ENCODE results near the gene NPHS1.
A peak's percentile ranks its signal among the peaks of the same experiment; 100 is the strongest.

NPHS1 gene

GRCh38 chr19:35788205-35788960, 63.9 kb downstream of the NPHS1 start:
- no peak for DNase-seq (ENCODE audit: low spot score)

DNA sequence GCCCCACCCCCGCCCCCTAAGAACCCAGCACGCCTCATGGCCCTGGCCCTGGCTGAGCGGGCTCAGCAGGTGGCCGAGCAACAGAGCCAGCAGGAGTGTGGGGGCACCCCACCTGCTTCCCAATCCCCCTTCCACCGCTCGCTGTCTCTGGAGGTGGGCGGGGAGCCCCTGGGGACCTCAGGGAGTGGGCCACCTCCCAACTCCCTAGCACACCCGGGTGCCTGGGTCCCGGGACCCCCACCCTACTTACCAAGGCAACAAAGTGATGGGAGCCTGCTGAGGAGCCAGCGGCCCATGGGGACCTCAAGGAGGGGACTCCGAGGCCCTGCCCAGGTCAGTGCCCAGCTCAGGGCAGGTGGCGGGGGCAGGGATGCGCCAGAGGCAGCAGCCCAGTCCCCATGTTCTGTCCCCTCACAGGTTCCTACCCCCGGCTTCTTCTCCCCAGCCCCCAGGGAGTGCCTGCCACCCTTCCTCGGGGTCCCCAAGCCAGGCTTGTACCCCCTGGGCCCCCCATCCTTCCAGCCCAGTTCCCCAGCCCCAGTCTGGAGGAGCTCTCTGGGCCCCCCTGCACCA, 65.0 kb downstream of the NPHS1 start:
- DNase-seq (ENCODE audit: low spot score): no peak

GRCh38 chr19:35786299-35787160, 65.8 kb downstream of the NPHS1 start:
- DNase-seq (ENCODE audit: low spot score): no peak

- no peak for DNase-seq (ENCODE audit: low spot score)
Measured at GRCh38 chr19:35785339-35785627, 67.0 kb downstream of the NPHS1 start.

- no peak for DNase-seq (ENCODE audit: low spot score)
Measured at GRCh38 chr19:35784503-35785338, 67.6 kb downstream of the NPHS1 start.

- peak; percentile 20 for DNase-seq (ENCODE audit: low spot score)
Measured at GRCh38 chr19:35783469-35784434, 68.6 kb downstream of the NPHS1 start.

GRCh38 chr19:35782589-35782988, 69.7 kb downstream of the NPHS1 start:
- DNase-seq (ENCODE audit: low spot score): no peak

GRCh38 chr19:35781650-35782049, 70.7 kb downstream of the NPHS1 start:
- DNase-seq (ENCODE audit: low spot score): no peak

DNA sequence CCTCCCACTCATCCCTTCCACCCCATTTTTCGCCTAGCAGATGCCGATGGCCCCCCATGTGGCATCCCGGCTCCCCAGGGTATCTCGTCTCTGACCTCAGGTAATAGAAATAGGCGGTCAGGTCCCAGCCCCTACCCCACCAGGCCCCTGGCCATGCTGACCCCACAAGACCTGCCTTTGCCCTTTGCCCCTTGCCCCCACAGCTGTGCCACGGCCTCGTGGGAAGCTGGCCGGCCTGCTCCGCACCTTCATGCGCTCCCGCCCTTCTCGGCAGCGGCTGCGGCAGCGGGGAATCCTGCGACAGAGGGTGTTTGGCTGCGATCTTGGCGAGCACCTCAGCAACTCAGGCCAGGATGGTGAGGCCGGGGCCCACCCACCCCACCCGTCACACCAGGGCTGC, 71.6 kb downstream of the NPHS1 start:
- no peak for DNase-seq (ENCODE audit: low spot score)

DNA sequence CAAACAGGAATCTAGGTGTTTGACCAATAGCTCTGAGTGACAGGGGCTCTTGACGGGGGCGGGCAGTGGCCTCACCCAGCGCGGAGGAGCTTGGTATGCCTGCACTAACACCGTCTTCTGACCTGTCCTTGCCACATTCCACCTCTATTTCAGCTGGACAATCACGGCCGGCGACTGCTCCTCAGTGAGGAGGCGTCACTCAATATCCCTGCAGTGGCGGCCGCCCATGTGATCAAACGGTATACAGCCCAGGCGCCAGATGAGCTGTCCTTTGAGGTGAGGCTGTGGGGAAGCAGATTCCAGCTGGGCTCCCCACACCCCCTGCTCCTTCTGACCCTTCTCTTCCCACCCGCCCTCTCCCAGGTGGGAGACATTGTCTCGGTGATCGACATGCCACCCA, 72.2 kb downstream of the NPHS1 start:
- DNase-seq (ENCODE audit: low spot score): no peak

- DNase-seq (ENCODE audit: low spot score): no peak
Measured at GRCh38 chr19:35779033-35779432, 73.3 kb downstream of the NPHS1 start.

DNA sequence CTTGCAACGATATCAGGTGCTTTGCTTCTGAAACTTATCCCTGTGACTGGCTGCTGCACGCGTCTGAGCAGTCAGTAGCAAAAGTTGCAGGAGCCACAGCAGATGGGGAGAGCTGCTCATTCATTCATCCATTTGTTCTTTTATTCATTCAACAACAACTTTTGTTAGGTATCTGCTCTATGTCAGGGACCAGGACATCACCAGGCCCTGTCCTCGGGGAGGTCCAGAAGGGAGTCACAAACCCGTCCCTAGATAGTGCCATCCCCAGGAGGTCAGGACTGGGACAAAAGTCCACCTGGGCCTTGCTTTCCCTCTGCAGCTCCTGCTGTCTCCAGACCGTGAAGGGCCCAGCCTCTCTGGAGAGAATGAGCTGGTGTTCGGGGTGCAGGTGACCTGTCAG, 74.3 kb downstream of the NPHS1 start:
- no peak for DNase-seq (ENCODE audit: low spot score)

DNA sequence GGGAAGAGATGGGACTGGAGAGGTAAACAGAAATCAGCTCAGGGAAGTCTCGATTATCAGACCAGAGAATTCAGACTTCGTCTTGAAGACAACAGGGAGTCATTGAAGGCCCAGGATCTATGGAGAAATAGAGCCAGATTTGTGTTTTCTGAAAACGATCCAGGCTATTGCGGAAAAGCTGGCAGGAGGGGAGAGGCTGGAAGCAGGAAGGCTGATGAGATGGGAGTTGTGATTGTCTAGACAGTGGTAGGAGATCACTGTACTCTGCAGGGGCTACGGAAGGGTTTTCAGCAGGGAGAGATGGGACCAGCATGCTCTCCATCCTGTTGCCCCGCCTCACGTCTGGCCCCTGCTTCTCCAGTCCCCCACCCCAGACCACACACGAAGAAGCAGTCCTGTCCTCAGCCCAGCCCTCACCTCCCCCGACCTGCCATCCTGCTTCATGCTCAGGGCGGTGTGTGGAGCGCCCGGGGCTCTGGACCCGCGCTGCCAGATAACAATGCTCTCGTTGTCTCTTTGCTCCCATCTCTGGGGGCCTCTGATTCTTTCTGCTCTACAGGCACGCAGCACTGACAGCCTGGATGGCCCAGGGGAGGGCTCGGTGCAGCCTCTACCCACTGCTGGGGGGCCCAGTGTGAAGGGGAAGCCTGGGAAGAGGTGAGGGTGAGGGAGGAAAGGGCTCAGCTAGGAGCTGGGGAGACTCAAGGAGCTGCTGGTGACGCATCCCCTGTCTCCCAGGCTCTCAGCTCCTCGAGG, 75.0 kb downstream of the NPHS1 start:
- DNase-seq (ENCODE audit: low spot score): no peak

GRCh38 chr19:35776102-35776788, 76.1 kb downstream of the NPHS1 start:
- DNase-seq (ENCODE audit: low spot score): no peak

All from RKO (cell line).